AG20443 (cell line): ENCODE results near the gene SEC23B.
"Not testable (repeated sequence)": the region's sequence is repeated elsewhere in the genome, so short reads cannot be mapped to it uniquely, and the experiment has no call there.

ENCODE experiments used
- DNase-seq: peaks from one replicate; pipeline ENCODE4 v3.0.0; 2012; ENCODE audit warnings: low spot score, mixed read lengths

The SEC23B gene

DNA sequence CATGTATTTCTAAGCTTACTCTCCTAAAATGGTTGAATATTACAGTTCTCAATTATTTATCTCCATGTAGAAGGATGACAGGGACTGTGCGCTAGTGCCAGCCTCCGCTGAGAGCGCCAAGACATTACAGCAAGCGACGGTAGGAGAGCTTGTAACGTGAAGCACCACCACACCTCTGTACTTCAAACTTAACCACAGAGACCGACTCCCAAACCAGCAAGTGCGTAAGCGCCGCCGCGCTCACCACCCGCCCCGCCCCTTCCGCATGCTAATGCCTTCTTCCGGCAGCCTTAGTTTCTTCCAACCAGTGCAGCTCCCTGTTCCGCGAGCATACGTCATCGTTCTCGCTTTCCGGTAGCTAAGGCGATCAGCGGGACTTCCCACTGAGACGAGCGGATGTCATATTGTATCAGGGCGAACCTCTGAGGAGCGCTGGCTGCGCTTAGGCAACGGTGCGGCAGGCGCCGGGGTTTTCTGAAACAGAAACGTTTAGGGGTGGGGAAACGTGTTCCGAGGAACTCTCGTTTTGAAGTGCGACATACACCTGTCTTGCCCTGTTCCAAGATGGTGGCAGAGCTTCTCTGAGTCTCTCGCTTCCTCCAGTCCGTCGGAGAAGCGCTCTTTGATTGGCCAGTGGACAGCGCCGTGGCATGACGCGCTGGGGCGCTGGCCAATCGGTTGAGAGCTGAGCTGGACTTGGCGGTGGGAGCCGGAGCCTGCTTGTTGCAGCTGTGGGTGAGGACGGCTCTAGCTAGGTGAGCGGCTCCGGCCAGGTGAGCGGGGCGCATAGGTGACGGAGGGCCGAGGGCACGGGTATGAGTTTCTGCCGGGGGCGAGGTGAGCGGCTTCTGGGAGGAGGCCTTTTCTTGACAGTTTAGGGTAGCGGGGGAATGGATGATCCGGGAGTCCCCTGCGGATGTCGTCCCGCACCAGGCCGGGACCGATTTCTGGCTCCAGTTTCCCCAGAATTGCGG lies at the start of gene SEC23B:
Gene SEC23B, plus strand, starts transcription at position 723 of the 974 bp plus-strand sequence. CDS start 2,896 bp downstream, outside the sequence.
- DNase-seq = peak; percentile 96

DNA sequence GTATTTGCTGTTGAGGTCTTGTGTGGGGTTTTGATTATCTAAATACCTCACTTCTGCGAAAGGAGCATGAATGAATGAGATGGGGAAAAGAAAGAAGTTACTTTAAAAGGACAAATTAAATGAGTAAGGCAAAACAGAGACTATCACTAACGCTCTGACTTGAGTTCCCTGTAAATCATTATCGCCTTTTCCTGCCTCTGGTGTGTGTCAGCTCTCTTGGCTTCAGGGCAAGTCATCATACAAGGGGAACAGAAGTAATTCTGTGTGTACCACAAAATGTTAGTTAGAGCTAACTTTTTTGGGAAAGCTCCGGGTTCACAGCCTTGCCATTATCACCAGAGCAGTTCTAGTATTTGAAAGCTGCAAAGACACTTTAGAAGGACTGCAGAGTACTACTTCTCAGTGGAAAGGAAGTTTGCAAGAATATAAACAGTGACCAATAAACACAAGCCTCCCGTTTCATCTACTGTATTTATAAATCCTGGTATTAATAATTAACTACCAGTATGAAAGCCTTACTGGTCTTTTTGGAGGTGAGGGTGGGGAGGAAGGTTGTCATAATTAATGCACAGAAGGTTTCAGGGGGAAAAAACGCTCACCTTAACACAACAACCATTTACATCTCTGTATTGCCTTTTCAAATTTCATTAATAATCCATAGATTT lies 42.1 kb upstream of the SEC23B start:
- DNase-seq = no peak

DNA sequence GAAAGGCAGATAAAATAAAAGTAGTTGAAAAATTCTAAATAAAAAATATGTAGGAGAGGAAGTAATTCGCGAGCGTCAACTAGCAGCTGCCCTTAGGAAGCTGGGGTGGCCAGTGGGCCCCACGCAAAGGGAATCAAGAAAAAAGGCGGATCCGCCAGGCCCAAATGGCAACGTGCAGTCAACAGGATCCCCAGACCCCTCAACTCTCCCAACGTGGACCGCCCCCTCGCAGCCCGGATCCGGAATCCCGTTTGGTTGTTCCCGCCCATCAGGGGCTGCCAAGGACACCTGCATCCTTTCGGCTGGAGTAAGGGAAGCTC lies 41.2 kb upstream of the SEC23B start:
- DNase-seq = no peak

DNA sequence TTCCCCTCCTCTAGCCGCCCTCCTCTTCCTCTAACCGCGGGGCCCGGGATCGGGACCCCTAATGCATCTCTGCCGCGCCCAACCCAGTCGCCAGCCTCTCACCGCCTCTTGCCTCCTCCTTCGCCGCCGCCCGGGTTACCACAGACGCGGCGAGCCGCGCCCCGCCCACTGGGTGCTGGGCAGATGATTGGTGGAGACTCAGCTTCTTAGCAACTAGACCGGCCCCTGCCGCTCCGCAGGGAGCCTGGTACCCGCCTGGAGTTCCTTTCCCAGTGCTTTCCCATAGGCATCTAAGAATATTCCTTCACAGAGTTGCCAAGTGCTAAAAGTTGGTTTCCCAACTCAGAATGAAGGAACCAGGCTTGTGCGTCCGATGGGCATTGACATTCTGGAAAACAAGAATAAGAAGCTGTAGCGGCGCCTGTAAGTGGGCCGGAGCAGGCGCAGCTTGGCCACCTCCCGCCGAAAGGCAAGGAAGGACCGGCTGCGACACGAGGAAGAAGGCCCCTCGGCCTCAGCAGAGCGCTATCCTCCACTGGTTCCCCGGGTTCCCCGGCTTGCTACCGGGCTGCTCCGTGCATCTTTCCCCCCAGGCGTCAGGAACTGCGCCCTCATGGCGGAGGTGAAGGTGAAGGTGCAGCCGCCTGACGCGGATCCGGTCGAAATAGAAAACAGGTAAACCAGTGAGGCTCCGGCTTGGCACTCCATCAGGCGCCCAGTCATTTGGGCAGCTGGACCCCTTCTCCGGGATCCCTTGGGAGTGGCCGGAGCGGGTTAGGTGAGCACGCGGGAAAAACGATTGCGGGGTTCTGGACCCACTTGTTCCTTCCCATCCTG lies 40.6 kb upstream of the SEC23B start, which contains the start of the genes DZANK1 and POLR3F:
Gene DZANK1, minus strand, starts transcription at position 137 of the 837 bp plus-strand sequence. CDS start 1,672 bp downstream, outside the sequence.
Gene POLR3F, plus strand, starts transcription at position 497 of the 837 bp plus-strand sequence. Its CDS starts 117 bp downstream, at position 614.
- DNase-seq = peak; percentile 99

DNA sequence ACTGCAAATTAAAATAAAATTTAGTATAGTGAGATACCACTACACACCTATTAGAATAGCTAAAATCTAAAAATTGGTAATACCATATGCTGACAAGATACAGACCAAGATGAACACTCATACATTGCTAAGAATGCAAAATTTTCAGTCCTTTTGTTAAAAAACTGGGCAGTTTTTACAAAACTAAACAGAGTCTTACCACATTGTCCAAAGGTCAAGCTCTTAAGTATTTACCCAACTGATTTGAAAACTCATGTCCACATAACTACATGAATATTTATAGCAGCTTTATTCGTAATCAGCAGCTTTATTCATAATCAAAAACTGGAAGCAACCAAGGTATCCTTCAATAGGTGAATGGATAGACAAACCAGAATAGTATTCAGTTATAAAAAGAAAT lies 30.5 kb upstream of the SEC23B start:
- no peak for DNase-seq

DNA sequence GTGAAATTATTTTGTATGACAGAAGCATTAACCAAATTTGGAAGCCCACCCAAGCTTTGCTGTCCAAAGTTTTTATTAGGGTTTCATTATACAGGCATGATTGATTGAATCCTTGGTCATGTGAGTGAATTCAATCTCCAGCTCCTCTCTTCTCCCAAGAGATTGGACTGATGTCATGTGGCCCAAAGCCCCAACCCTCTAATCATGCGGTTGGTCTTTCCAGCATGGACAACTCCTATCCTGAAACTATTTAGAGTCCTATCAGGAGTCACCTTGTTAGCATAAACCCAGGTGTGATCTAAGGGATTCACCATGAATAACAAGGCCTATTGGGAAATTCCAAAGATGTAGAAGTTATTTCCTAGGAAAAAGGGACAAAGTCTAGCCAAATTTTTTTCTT lies 29.9 kb upstream of the SEC23B start:
- DNase-seq = no peak

DNA sequence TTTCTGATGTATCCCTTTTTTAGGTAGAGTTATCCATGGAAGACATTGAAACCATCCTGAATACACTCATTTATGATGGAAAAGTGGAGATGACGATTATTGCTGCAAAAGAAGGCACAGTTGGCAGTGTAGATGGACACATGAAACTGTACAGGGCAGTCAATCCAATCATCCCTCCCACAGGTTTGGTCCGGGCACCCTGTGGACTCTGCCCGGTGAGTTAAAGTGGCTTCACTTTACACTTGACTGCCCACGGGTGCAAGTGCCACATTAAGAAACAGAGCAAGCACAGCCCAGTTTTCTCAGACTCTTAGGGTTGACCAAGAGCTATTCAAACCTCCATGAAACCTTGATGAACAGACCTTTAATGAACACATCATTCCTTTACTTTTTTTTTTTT lies 26.1 kb upstream of the SEC23B start:
- no peak for DNase-seq

DNA sequence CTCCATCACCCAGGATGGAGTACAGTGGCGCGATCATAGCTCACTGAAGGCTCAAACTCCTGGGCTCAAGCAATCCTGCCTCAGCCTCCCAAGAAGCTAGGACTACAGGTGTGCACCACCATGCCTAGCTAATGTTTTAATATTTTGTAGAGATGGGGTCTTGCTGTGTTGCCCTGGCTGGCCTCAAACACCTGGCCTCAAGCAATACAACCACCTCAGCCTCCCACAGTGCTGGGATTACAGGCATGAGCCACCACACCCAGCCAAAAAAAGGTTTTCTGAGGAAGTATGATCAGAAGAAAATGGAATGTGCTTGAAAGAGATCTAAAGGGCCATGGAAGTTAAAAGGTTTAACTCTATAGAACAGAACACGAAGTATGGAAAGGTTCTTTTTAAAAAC lies 19.4 kb upstream of the SEC23B start:
- DNase-seq = no peak

DNA sequence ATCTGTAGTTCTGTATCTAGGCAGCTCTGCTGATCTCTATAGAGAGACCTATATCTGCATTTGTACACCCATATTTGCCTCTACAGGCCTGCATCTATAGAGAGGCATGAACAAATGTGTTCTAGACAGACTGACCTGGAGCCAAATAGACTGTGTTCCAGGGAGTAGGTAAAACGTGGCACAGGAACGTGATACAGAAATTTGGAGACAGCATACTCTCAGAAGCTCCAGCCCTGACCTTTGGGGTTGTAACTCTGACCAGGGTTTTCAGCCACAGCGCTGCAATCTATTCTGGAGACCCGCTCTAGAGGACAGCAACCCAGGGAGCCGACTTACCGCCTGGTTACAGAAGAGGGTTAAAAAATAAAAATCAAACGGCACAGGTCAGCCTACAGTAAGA lies 11.7 kb upstream of the SEC23B start:
- no peak for DNase-seq

DNA sequence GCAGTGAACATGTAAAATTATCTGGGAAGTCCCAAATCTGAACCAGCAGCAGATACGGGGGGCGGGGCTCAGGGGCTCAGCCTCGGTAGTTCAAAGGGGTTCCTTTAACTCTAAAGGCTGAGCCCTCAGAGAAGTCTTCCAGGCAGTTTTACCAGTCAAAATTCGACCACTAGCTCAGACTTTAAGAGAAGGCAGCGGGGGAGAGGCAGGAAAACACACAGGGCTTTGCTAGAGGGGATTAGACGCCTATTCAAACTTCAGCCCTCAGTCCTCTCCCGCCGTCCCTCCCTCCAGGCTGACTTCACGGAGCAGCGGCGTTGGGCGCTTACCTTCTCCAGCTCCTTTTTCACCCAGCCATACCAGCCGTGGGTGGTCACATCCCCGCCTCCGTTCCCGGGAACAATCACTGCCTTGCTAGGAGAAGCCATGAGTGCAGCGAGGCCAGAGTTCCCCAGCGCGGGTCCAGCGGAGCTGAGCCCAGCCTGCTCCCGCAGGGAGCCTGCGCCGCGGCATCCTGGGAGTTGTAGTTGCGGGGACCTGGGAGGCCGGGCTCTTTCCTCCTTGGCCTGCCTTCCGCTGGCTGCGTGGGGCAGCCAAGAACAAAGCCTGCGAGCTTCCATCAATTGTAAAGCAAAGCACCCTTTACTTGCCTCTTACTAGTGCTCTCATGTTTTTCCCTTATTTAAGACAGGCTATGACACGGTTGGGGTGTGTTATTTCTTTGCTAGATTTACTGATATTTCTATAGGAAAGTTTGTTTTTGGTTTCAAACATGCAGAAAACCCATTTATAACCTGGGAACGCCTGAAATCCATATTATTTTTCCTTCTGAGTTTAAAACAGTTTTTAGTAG lies 10.8 kb upstream of the SEC23B start, which contains the start of gene RBBP9:
Gene RBBP9, minus strand, starts transcription at position 486 of the 853 bp plus-strand sequence. Its CDS starts 58 bp downstream, at position 428.
- DNase-seq = peak; percentile 95

DNA sequence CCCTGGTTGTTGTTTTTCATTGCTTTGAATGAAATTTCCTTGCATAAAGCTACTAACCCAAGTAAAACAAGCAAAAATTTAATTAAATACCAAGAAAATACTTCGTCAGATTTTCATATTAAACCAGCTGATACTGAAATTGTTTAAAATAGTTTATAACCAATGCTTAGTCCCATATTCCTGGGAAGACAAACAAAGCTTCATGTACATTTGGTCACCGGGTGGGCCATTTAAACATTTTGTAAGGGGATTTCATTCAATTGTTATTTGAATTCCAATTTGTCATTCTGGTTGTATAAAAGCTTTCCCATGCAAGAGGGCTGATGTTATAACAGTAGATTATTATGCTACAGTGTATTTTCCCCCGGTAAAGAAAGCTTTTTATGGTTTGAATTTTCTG lies 10.1 kb upstream of the SEC23B start:
- no peak for DNase-seq

DNA sequence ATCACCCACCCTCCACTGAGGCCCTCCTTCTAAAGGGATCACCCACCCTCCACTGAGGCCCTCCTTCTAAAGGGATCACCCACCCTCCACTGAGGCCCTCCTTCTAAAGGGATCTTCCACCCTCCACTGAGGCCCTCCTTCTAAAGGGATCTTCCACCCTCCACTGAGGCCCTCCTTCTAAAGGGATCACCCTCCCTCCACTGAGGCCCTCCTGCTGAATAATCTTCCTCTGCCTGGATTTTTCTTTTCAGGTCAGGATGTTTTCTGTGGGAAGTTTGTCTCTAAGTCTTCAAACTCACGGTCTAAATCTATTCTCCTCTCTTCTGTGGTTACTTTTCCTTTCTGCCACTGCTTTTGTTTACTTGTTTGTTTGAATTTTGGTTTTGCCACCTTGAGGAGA lies 6.1 kb upstream of the SEC23B start:
- not testable (repeated sequence) for DNase-seq

DNA sequence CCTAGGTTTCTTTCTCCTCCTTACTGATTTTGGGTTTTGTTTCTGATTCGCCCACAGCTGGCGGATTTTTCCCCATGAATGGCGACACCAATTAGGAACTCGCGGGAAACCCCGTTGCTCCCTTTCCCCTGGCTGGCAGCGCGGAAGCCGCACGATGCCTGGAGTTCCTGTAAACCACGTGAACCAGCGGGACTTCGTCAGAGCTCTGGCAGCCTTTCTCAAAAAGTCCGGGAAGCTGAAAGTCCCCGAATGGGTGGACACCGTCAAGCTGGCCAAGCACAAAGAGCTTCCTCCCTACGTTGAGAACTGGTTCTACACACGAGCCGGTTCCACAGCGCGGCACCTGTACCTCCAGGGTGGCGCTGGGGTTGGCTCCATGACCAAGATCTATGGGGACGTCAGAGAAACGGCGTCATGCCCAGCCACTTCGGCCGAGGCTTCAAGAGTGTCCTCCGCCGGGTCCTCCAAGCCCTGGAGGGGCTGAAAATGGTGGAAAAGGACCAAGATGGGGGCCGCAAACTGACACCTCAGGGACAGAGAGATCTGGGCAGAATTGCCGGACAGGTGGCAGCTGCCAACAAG lies 3.2 kb upstream of the SEC23B start:
- peak; percentile 37 for DNase-seq

DNA sequence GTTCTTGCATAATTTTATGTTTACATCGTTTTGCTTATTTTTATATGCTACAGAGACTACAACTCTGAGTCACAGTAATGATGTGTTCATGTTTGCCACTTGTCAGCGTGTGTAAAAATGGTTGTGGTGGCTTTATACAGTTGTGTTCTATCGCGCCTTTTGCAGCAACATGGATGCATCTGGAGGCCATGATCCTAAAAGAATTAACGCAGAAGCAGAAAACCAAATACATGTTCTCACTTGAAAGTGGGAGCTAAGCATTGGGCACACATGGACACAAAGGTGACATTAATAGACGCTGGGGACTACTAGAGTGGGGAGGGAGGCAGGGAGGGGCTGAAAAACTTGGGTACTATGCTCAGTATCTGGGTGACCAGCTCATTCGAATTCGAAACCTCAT lies 996 bp upstream of the SEC23B start:
- DNase-seq = no peak

DNA sequence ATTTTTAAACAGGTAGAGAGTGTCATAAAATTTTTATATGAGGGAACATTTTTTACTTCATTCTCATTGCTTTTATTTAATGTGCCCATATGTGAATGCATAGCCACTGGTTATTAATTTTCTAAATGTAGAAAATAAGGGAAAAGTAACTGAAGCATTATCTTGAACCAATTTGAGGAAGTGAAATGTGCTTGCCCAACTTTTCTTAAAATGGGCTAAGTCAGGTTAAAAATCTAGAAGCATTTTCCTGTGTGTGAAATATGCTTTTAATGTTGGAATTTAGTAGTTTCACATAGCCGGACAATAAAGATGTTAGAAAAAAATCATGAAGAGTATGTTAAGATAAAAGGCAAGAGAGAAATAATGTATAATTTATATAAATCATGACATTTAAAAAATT lies 3.8 kb downstream of the SEC23B start:
- no peak for DNase-seq

DNA sequence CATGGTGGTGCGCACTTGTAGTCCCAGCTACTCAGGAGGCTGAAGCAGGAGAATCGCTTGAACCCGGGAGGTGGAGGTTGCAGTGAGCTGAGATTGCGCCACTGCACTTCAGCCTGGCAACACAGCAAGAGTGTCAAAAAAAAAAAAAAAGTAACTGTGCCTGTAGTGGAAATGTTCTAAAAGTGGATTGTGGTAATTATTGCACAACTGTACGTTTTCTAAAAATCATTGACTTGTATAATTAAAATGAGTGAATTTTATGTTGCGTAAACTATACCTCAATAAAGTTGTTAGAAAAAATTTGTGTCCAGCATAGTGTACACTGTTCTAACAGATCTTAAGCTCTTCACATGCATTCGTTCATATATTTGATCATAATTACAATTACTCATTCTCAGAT lies 5.5 kb downstream of the SEC23B start:
- no peak for DNase-seq

DNA sequence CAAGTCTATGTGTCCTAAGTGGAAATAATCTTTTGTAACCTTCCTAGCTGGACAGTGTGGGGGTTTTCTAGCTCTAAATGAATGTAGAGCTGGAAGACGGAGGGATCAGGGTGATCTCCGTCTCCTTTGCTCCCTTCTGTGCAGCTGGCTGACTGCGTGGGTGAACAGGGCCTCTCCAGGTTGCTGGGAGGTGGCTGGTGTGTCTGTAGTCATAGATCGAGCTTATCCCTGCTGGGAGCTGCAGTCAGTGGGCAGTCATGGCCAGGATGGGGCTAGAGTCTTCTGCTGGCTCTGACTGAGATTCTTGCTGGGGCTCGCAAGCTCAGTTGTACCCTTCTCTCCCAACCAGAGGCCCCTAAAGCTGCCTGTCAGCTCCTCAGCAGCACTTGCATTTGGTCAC lies 6.4 kb downstream of the SEC23B start:
- no peak for DNase-seq

DNA sequence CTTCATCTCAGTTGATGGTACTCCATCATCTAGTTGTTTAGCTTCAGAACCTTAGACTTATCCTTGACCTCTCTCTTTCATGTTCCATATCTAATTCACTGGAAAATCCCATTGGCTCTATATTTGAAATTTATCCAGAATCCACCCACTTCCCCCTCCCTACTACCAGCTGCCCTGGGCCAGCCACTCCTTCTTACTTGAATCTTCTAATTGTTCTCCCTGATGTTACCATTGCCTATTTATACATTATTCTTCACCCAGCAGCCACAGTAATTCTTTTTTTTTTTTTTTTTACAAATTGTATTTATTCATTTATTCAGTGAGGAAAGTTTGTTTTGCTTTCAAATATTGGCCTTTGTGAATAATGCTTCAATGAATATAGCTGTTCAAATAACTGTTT lies 8.2 kb downstream of the SEC23B start:
- no peak for DNase-seq

DNA sequence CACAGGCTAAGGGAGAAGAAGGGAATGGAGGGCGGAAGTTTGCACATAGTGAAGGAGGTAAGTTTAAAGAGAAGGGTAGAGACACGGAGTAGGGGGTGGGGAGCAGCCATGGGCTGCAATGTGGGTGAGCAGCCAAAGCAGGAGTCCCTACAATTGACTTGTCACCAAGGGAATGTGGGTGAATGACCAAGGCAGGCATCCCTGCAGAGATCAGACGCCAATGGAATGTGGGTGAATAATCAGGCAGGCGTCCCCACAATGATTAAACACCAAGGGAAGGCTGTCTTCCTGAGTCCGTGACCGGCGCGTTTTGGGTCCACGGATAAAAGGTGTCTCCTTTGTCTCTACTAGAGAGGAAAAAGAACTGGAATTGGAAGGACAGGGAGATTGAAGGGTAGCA lies 14.3 kb downstream of the SEC23B start:
- not testable (repeated sequence) for DNase-seq

DNA sequence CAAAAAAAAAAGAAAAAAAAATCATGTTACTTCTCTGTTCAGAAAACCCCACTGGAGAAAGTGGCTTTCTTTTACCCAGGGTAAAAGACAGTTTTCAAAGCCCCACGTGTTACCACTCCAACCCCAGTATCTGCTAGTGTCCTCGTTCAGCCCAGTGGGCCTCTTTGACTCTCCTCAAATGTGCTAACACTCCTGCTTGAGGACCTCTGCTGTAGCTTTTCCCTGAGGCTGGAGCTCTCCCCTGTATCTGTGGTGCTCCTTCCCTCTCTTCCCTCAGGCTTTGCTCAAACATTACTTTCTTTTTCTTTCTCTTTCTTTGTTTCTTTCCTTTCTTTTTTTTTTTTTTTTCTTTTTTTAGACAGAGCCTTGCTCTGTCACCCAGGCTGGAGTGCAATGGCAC lies 15.3 kb downstream of the SEC23B start:
- no peak for DNase-seq

DNA sequence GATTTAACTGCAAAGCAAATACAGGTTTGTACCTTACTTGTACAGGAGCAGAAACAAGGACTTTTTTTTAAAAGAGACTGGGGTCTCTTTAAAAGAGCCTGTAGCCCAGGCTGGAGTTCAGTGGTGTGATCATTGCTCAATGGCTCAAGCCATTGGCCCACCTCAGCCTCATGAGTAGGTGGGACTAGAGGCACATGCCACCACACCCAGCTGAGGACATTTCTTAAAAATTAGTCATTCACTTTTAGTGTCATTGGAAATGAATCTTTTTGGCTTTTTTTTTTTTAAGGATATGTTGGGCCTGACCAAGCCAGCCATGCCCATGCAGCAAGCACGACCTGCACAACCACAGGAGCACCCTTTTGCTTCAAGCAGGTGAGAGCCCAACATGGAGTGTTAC lies 16.9 kb downstream of the SEC23B start:
- DNase-seq = peak; percentile 73
